Mesothelial cell of epicardium (in vitro differentiated cells): ENCODE data around the gene RBMS3. TPM values are rescaled to one million over a fixed set of nuclear protein-coding genes. Genes with fewer than 3 reads are reported as not detected.
A peak's percentile ranks its signal among the peaks of the same experiment; 100 is the strongest.

Experiments
- DNase-seq, 2 experiments: peaks; one replicate each; pipeline ENCODE4 v3.0.0; 2021; ENCODE audit warnings: low spot score in 2 of 2; ENCODE audit not compliant: unreplicated experiment in 2 of 2
- H3K27ac Mint-ChIP-seq: 2 replicates; pipeline ENCODE4 v1.8.0; 2021; ENCODE audit warnings: mixed read lengths
- H3K27me3 Mint-ChIP-seq: 2 replicates; pipeline ENCODE4 v1.8.0; 2021; ENCODE audit warnings: low read depth, mixed read lengths
- H3K36me3 Mint-ChIP-seq: 2 replicates; pipeline ENCODE4 v1.8.0; 2021; ENCODE audit warnings: mixed read lengths
- H3K4me1 Mint-ChIP-seq: 2 replicates; pipeline ENCODE4 v1.8.0; 2021; ENCODE audit warnings: mixed read lengths
- H3K4me3 Mint-ChIP-seq: 2 replicates; pipeline ENCODE4 v1.8.0; 2021; ENCODE audit warnings: mild to moderate bottlenecking, moderate library complexity, mixed read lengths
- H3K9me3 Mint-ChIP-seq: 2 replicates; pipeline ENCODE4 v1.8.0; 2021; ENCODE audit warnings: mixed read lengths
- CTCF ChIP-seq: fragments of 200-600 bp; sonication (generic); IDR thresholded peaks from one replicate; pipeline ENCODE4 v1.5.0; 2021; ENCODE audit warnings: antibody characterized with exemption; ENCODE audit not compliant: unreplicated experiment
- total RNA-seq: library from RNA; stranded (reverse); gene quantifications from 3 replicates; pipeline ENCODE4 v1.2.1, GENCODE V29; 2021

The RBMS3 gene
- total RNA-seq, 1 donor from 2014 or later = 42.5 TPM

- Mint-ChIP-seq H3K27ac (no peak overlapping the region), H3K4me1 (peaks cover 11% of the 10 kb centered on the region), H3K9me3 (peaks cover 5% of the 10 kb centered on the region), H3K27me3 (no peaks in the 10 kb centered on the region), H3K36me3 (peaks cover 4% of the 10 kb centered on the region), H3K4me3 (no peak overlapping the region)
- DNase-seq = no peak
- TF ChIP-seq CTCF = no peak
Measured at GRCh38 chr3:30004481-30004880, 723.6 kb downstream of the RBMS3 start.

GRCh38 chr3:30006111-30006510 lies 725.2 kb downstream of the RBMS3 start:
- Mint-ChIP-seq H3K27ac (no peak overlapping the region), H3K27me3 (no peaks in the 10 kb centered on the region), H3K4me1 (peaks cover 11% of the 10 kb centered on the region), H3K4me3 (no peak overlapping the region), H3K36me3 (no peaks in the 10 kb centered on the region), H3K9me3 (no peaks in the 10 kb centered on the region)
- TF ChIP-seq CTCF = no peak
- no peak for DNase-seq

- peaks cover 3% of the 10 kb centered on the region for H3K36me3 Mint-ChIP-seq
- no peak for DNase-seq
- H3K9me3 Mint-ChIP-seq = peaks cover 3% of the 10 kb centered on the region
- H3K4me1 Mint-ChIP-seq = peaks cover 11% of the 10 kb centered on the region
- H3K27ac Mint-ChIP-seq = no peak overlapping the region
- no peak for TF ChIP-seq CTCF
- H3K4me3 Mint-ChIP-seq = no peak overlapping the region
- H3K27me3 Mint-ChIP-seq = no peaks in the 10 kb centered on the region
Measured at GRCh38 chr3:30007668-30008067, 726.8 kb downstream of the RBMS3 start.

GRCh38 chr3:30011237-30011803 lies 730.4 kb downstream of the RBMS3 start:
- peaks cover 2% of the 10 kb centered on the region for H3K4me1 Mint-ChIP-seq
- no peak for DNase-seq
- H3K27ac Mint-ChIP-seq = no peak overlapping the region
- no peaks in the 10 kb centered on the region for H3K27me3 Mint-ChIP-seq
- peaks cover 3% of the 10 kb centered on the region for H3K9me3 Mint-ChIP-seq
- H3K36me3 Mint-ChIP-seq = peaks cover 3% of the 10 kb centered on the region
- H3K4me3 Mint-ChIP-seq = no peak overlapping the region
- TF ChIP-seq CTCF = no peak

- no peak overlapping the region for H3K27ac Mint-ChIP-seq
- H3K9me3 Mint-ChIP-seq = peaks cover 6% of the 10 kb centered on the region
- peak; percentile 53 for TF ChIP-seq CTCF
- H3K36me3 Mint-ChIP-seq = peaks cover 3% of the 10 kb centered on the region
- no peaks in the 10 kb centered on the region for H3K4me1 Mint-ChIP-seq
- peak; percentile 36 to 67 for DNase-seq
- no peak overlapping the region for H3K4me3 Mint-ChIP-seq
- no peaks in the 10 kb centered on the region for H3K27me3 Mint-ChIP-seq
Measured at GRCh38 chr3:30012941-30013543, 732.2 kb downstream of the RBMS3 start.
